22Rv1 (cell line): ENCODE measurements around the gene C12orf43.
"Not testable (repeated sequence)": the region's sequence is repeated elsewhere in the genome, so short reads cannot be mapped to it uniquely, and the experiment has no call there.

Experiments used
- H3K27ac ChIP-seq: fragments of 450-650 bp; 2 replicates; pipeline ENCODE4 v1.5.1; 2017
- CTCF ChIP-seq: fragments of 450-650 bp; IDR thresholded peaks from 2 replicates; pipeline ENCODE4 v1.5.1; 2017; ENCODE audit warnings: mild to moderate bottlenecking
- ZFX ChIP-seq: fragments of 450-650 bp; IDR thresholded peaks from 2 replicates; pipeline ENCODE4 v1.6.1; 2017; ENCODE audit warnings: antibody characterized with exemption, borderline replicate concordance

The C12orf43 gene

GRCh38 chr12:121015825-121016766, at the start of gene C12orf43:
Gene C12orf43 (minus strand): TSS chr12:121016487. CDS start chr12:121016474, 13 bp downstream.
- TF ChIP-seq CTCF (no peak), ZFX (no peak)
- peak within 1 kb of the TSS; percentile 67 for H3K27ac ChIP-seq

- TF ChIP-seq CTCF (no peak), ZFX (no peak)
- H3K27ac ChIP-seq = no peak overlapping the region
These were observed 49.1 kb upstream of the C12orf43 start for GRCh38 chr12:121065345-121065744.

- not testable (repeated sequence) for H3K27ac ChIP-seq
These were observed 48.3 kb upstream of the C12orf43 start for GRCh38 chr12:121064586-121064985.

GRCh38 chr12:121064116-121064515, 47.8 kb upstream of the C12orf43 start:
- no peak overlapping the region for H3K27ac ChIP-seq
- TF ChIP-seq ZFX = no peak
- TF ChIP-seq CTCF = no peak

- H3K27ac ChIP-seq = no peak overlapping the region
- TF ChIP-seq CTCF (no peak), ZFX (no peak)
These were observed 46.2 kb upstream of the C12orf43 start for GRCh38 chr12:121062391-121063045.

- no peak overlapping the region for H3K27ac ChIP-seq
- TF ChIP-seq CTCF (peak; percentile 42), ZFX (no peak)
These were observed 45.5 kb upstream of the C12orf43 start for GRCh38 chr12:121061831-121062230.

GRCh38 chr12:121060149-121061001, 44.1 kb upstream of the C12orf43 start:
- H3K27ac ChIP-seq = no peak overlapping the region
- TF ChIP-seq CTCF (peak; percentile 70), ZFX (no peak)
